CD8-positive, alpha-beta memory T cell (primary cell): ENCODE data around the gene MTCH2. TPM values are rescaled to one million over a fixed set of nuclear protein-coding genes. Genes with fewer than 3 reads are reported as not detected.
A peak's percentile ranks its signal among the peaks of the same experiment; 100 is the strongest.

Experiments
- CTCF ChIA-PET: fragments of 350-600 bp; sonication (Branson Sonifier 250); formaldehyde crosslinking; loops from one replicate; lab custom pipeline; 2021; ENCODE audit warnings: antibody characterized with exemption; lab: Charles Lee
- POLR2A ChIA-PET: fragments of 350-600 bp; sonication (Branson Sonifier 250); formaldehyde crosslinking; loops from one replicate; lab custom pipeline; 2021; ENCODE audit warnings: antibody characterized with exemption; lab: Charles Lee
- DNase-seq, 5 donors: peaks; one replicate each; pipeline versions ENCODE4 v3.0.0 to v3.0.0-alpha.2; 2020 to 2022; ENCODE audit warnings: mixed read lengths in 1 of 5
- H3K27ac ChIP-seq: one replicate; pipeline ENCODE4 v1.7.0; 2013; ENCODE audit warnings: low read depth, mild to moderate bottlenecking, low read length, moderate library complexity
- H3K27me3 ChIP-seq: 2 replicates; pipeline ENCODE4 v1.7.0; 2013; ENCODE audit warnings: low read length, mild to moderate bottlenecking; ENCODE audit not compliant: insufficient read depth, poor library complexity, severe bottlenecking
- H3K36me3 ChIP-seq: 2 replicates; pipeline ENCODE4 v1.7.0; 2013; ENCODE audit warnings: mild to moderate bottlenecking, low read length, moderate library complexity; ENCODE audit not compliant: insufficient read depth
- H3K4me1 ChIP-seq: 2 replicates; pipeline ENCODE4 v1.7.0; 2013; ENCODE audit warnings: mild to moderate bottlenecking, low read length, moderate library complexity; ENCODE audit not compliant: insufficient read depth
- H3K4me3 ChIP-seq: 2 replicates; pipeline ENCODE4 v1.7.0; 2013; ENCODE audit warnings: mild to moderate bottlenecking, low read length
- H3K9me3 ChIP-seq: 2 replicates; pipeline ENCODE4 v1.7.0; 2013; ENCODE audit warnings: mild to moderate bottlenecking, low read length
- H3K27ac Mint-ChIP-seq, 8 donors: one replicate each; pipeline ENCODE4 v1.8.0; 2020 to 2021; ENCODE audit warnings: mixed read lengths in 8 of 8, mild to moderate bottlenecking in 6 of 8, inconsistent platforms in 3 of 8, moderate library complexity in 3 of 8
- H3K27me3 Mint-ChIP-seq, 2 donors: one replicate each; pipeline ENCODE4 v1.8.0; 2020 to 2021; ENCODE audit warnings: mixed read lengths in 2 of 2, mild to moderate bottlenecking in 1 of 2, moderate library complexity in 1 of 2
- H3K36me3 Mint-ChIP-seq, 3 donors: one replicate each; pipeline ENCODE4 v1.8.0; 2020 to 2021; ENCODE audit warnings: mixed read lengths in 3 of 3, inconsistent platforms in 1 of 3, mild to moderate bottlenecking in 1 of 3
- H3K4me1 Mint-ChIP-seq, 3 donors: one replicate each; pipeline ENCODE4 v1.8.0; 2020 to 2021; ENCODE audit warnings: mixed read lengths in 3 of 3, inconsistent platforms in 1 of 3, mild to moderate bottlenecking in 1 of 3
- H3K4me3 Mint-ChIP-seq, 7 donors: one replicate each; pipeline ENCODE4 v1.8.0; 2020 to 2021; ENCODE audit warnings: mixed read lengths in 7 of 7, mild to moderate bottlenecking in 6 of 7, moderate library complexity in 4 of 7, inconsistent platforms in 2 of 7
- H3K9me3 Mint-ChIP-seq, 5 donors: one replicate each; pipeline ENCODE4 v1.8.0; 2020 to 2022; ENCODE audit warnings: mixed read lengths in 5 of 5, mild to moderate bottlenecking in 3 of 5, moderate library complexity in 2 of 5, inconsistent platforms in 1 of 5
- polyA plus RNA-seq: library from polyadenylated mRNA; unstranded; fragments of 300-500 nt; fragmentation: Illumina TruSeq; gene quantifications from one replicate; pipeline ENCODE4 v1.2.3, GENCODE V29; 2021
- total RNA-seq, 2 experiments: library from RNA; stranded (reverse); gene quantifications; one replicate each; pipeline ENCODE4 v1.2.3, GENCODE V29; 2021

The MTCH2 gene
- total and polyA plus RNA-seq, 3 experiments from 2014 or later, result 63.7 to 131 (median 124) TPM

DNA sequence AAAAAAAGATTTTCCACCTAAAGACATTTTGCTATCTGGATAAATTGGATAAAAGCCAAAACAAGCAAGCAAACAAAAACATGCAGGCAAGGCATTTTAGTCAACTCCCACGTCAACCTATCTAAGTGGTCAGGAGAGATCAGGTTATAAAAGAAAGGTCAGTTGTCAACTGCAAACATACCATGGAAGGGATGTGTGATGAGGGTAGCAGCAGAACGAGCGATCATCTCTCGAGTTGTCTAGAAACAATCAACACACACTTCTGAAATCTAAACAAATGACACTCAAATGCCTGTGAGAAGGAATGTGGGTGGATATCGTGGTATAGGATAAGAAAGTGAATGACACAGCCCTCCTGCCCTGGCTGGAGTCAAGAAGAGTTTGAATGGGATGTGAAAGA is 10.9 kb downstream of the MTCH2 start:
- Mint-ChIP-seq H3K9me3 (no peaks in the 10 kb centered on the region), H3K4me3 (no peak overlapping the region), H3K36me3 (peaks cover 10 to 76% (median 27%) of the 10 kb centered on the region in 3 donors), H3K27me3 (no peaks in the 10 kb centered on the region), H3K27ac (no peak overlapping the region), H3K4me1 (no peaks in the 10 kb centered on the region)
- ChIA-PET CTCF (no interaction called here), POLR2A (interaction anchor here (0.6 kb wide), 1 partner anchor 26 kb away, joined by 6 read pairs; no protein-coding TSS in a partner anchor)
- no peak for DNase-seq
- Histone ChIP-seq H3K4me3 (no peak overlapping the region), H3K27ac (no peak overlapping the region), H3K27me3 (no peaks in the 10 kb centered on the region), H3K9me3 (no peaks in the 10 kb centered on the region), H3K4me1 (no peaks in the 10 kb centered on the region), H3K36me3 (peaks cover 34% of the 10 kb centered on the region)

DNA sequence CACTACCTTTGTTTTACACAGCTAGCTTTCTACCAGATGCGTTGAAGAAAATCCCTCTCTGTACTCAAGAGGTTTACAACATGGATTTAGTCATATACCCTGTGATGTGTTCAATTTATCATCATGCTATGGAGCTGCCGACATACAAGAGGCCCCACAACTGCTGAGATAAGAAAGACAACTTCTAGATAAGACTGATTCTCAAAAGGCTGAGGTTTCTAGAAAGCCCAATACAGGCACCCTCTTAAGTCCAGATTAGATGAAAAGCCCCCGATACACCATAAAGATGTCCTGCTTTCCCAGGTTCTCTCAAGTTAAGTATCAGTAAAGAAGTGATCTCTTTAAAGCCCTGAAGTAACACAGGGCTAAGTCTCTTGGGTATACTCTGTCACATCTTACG is 14.3 kb downstream of the MTCH2 start:
- H3K27me3 ChIP-seq, result no peaks in the 10 kb centered on the region
- DNase-seq, result no peak
- H3K4me3 Mint-ChIP-seq, result no peak overlapping the region
- ChIA-PET POLR2A (no interaction called here), CTCF (no interaction called here)
- peaks cover 10 to 81% (median 25%) of the 10 kb centered on the region in 3 donors for H3K36me3 Mint-ChIP-seq
- no peaks in the 10 kb centered on the region for H3K4me1 ChIP-seq
- peaks cover 24% of the 10 kb centered on the region for H3K36me3 ChIP-seq
- H3K9me3 ChIP-seq, result no peaks in the 10 kb centered on the region
- no peak overlapping the region for H3K27ac Mint-ChIP-seq
- H3K27ac ChIP-seq, result no peak overlapping the region
- no peak overlapping the region for H3K4me3 ChIP-seq
- no peaks in the 10 kb centered on the region for H3K9me3 Mint-ChIP-seq
- no peaks in the 10 kb centered on the region for H3K4me1 Mint-ChIP-seq
- H3K27me3 Mint-ChIP-seq, result no peaks in the 10 kb centered on the region

DNA sequence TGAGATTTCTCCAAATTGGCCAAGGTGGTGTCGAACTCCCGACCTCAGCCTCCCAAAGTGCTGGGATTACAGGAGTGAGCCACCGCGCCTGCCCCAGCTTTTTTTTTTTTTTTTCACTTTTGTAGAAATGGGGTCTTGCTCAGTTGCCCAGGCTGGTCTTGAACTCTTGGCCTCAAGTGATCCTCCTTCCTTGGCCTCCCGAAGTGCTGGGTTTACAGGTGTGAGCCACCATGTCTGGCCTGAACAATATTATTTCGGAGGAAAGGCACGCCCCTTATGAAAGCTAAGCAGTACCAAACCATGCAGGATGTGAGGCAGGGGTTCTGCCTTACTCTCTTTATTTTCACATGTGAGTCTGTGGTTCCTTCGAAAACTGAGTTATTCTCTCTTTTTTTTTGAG is 16.1 kb downstream of the MTCH2 start:
- no peaks in the 10 kb centered on the region for H3K27me3 Mint-ChIP-seq
- H3K36me3 Mint-ChIP-seq, result peaks cover 4 to 87% (median 23%) of the 10 kb centered on the region in 3 donors
- ChIA-PET POLR2A (no interaction called here), CTCF (no interaction called here)
- Histone ChIP-seq H3K36me3 (peaks cover 39% of the 10 kb centered on the region), H3K27me3 (no peaks in the 10 kb centered on the region), H3K4me1 (no peaks in the 10 kb centered on the region), H3K27ac (no peak overlapping the region), H3K9me3 (no peaks in the 10 kb centered on the region), H3K4me3 (no peak overlapping the region)
- no peaks in the 10 kb centered on the region for H3K4me1 Mint-ChIP-seq
- no peak for DNase-seq
- H3K27ac Mint-ChIP-seq, result peak overlapping the region in 1 of 8 donors; percentile 38
- H3K4me3 Mint-ChIP-seq, result no peak overlapping the region
- no peaks in the 10 kb centered on the region for H3K9me3 Mint-ChIP-seq

DNA sequence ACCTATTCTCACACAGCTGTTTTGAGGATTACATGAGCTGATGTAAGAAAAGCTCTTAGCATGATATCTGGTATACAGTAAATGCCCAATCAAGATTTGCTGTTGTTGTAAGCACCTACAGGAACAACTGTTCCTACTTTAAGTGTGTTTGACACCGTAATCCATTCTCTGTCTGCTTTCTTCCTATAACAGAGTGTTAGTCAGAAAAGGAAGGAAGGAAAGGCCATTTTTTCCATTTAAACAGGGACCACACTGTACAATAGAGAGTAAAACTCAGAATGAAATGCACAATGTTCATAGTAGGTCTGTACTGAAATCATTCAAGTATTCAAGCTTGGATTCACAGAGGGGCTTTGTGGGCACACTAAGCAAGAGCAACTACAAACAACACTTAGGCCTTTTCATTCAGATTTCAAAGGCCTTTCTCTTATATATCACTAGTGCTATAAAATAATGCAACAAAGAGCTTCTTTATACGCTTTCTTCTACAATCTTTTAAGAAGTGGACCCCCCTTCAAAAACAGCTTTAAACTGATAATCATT is 21.5 kb downstream of the MTCH2 start:
- Mint-ChIP-seq H3K27me3 (no peaks in the 10 kb centered on the region), H3K4me1 (no peaks in the 10 kb centered on the region), H3K4me3 (no peak overlapping the region), H3K27ac (no peak overlapping the region), H3K9me3 (no peaks in the 10 kb centered on the region), H3K36me3 (peaks cover 4 to 68% (median 10%) of the 10 kb centered on the region in 3 donors)
- Histone ChIP-seq H3K4me3 (no peak overlapping the region), H3K27me3 (no peaks in the 10 kb centered on the region), H3K4me1 (no peaks in the 10 kb centered on the region), H3K9me3 (no peaks in the 10 kb centered on the region), H3K36me3 (peaks cover 27% of the 10 kb centered on the region), H3K27ac (no peak overlapping the region)
- CTCF ChIA-PET, result interaction anchor here (1.2 to 1.3 kb wide), 2 partner anchors 12 to 14 kb away, joined by 3 to 4 read pairs; no protein-coding TSS in a partner anchor
- no peak for DNase-seq
- POLR2A ChIA-PET, result no interaction called here

GRCh38 chr11:47617417-47617809 is 24.9 kb downstream of the MTCH2 start:
- H3K4me1 ChIP-seq, result no peaks in the 10 kb centered on the region
- H3K36me3 ChIP-seq, result peaks cover 22% of the 10 kb centered on the region
- no peak for DNase-seq
- H3K27ac ChIP-seq, result no peak overlapping the region
- Mint-ChIP-seq H3K36me3 (peaks cover 0 to 46% (median 8%) of the 10 kb centered on the region in 3 donors), H3K4me1 (peaks cover 0 to 3% (median 0%) of the 10 kb centered on the region in 3 donors), H3K27me3 (no peaks in the 10 kb centered on the region), H3K9me3 (no peaks in the 10 kb centered on the region), H3K4me3 (no peak overlapping the region), H3K27ac (peak overlapping the region in 3 of 8 donors; percentile 6 to 48 (median 32))
- H3K27me3 ChIP-seq, result no peaks in the 10 kb centered on the region
- H3K9me3 ChIP-seq, result no peaks in the 10 kb centered on the region
- ChIA-PET POLR2A (no interaction called here), CTCF (interaction anchor here (1.2 kb wide), 1 partner anchor 12 kb away, joined by 3 read pairs; no protein-coding TSS in a partner anchor)
- no peak overlapping the region for H3K4me3 ChIP-seq

GRCh38 chr11:47616726-47617416 is 25.5 kb downstream of the MTCH2 start:
- CTCF ChIA-PET, result interaction anchor here (1.2 kb wide), 1 partner anchor 11 kb away, joined by 3 read pairs; no protein-coding TSS in a partner anchor
- Histone ChIP-seq H3K36me3 (peaks cover 17% of the 10 kb centered on the region), H3K4me1 (no peaks in the 10 kb centered on the region), H3K27ac (no peak overlapping the region), H3K4me3 (no peak overlapping the region), H3K9me3 (no peaks in the 10 kb centered on the region), H3K27me3 (no peaks in the 10 kb centered on the region)
- peaks cover 0 to 41% (median 8%) of the 10 kb centered on the region in 3 donors for H3K36me3 Mint-ChIP-seq
- POLR2A ChIA-PET, result no interaction called here
- peak overlapping the region in 3 of 8 donors; percentile 6 to 48 (median 27) for H3K27ac Mint-ChIP-seq
- peaks cover 0 to 3% (median 0%) of the 10 kb centered on the region in 3 donors for H3K4me1 Mint-ChIP-seq
- no peaks in the 10 kb centered on the region for H3K27me3 Mint-ChIP-seq
- no peak for DNase-seq
- H3K4me3 Mint-ChIP-seq, result no peak overlapping the region
- no peaks in the 10 kb centered on the region for H3K9me3 Mint-ChIP-seq

DNA sequence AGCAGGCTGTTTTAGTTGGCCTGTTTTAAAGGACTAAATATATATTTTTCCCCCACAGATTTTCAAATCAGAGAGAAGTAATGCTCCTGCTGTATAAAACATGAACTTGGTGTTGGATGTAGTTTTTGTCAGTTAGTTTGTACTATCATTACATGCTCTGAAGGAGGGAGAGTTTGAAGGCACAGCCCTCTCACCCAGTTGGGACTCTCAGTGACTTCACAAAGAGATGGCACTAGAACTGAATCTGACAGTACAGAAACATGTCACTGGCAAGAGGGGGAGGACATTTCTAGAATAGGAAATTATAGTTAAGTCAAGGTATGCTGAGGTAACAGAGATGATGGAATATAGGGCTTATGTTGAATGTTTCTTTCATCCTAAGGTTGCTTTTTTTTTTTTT is 27.1 kb downstream of the MTCH2 start:
- no peaks in the 10 kb centered on the region for H3K9me3 Mint-ChIP-seq
- no peaks in the 10 kb centered on the region for H3K27me3 ChIP-seq
- H3K36me3 ChIP-seq, result peaks cover 8% of the 10 kb centered on the region
- H3K36me3 Mint-ChIP-seq, result peaks cover 0 to 31% (median 10%) of the 10 kb centered on the region in 3 donors
- H3K9me3 ChIP-seq, result no peaks in the 10 kb centered on the region
- no peak overlapping the region for H3K4me3 Mint-ChIP-seq
- H3K27me3 Mint-ChIP-seq, result no peaks in the 10 kb centered on the region
- H3K27ac ChIP-seq, result no peak overlapping the region
- H3K4me1 ChIP-seq, result no peaks in the 10 kb centered on the region
- H3K4me3 ChIP-seq, result no peak overlapping the region
- no peak for DNase-seq
- H3K4me1 Mint-ChIP-seq, result peaks cover 0 to 3% (median 0%) of the 10 kb centered on the region in 3 donors
- H3K27ac Mint-ChIP-seq, result peak overlapping the region in 2 of 8 donors; percentile 36 to 45
- ChIA-PET POLR2A (no interaction called here), CTCF (no interaction called here)

DNA sequence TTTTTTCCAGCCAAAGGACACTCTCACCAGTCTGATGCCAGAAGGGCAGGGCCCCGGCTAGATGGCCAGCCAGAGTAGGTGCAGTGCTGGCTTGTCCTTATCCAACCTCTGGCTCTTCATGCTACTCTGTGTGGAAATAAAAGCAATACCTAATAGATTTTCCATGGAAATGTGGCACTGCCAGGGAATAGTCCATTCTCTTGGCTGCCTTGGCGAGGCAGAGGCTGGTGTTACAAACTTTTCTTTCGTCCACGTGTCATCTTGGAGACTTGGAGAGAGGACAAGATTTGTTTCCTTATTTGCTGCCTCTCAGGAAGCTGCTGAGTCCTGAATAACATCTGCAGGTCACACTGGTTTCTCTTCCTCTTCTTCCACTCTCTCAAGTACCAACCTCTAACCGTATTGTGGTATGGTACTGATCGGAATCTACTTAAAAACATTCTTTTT is 31.0 kb downstream of the MTCH2 start:
- Mint-ChIP-seq H3K9me3 (no peaks in the 10 kb centered on the region), H3K4me1 (peaks cover 0 to 3% (median 0%) of the 10 kb centered on the region in 3 donors), H3K27me3 (no peaks in the 10 kb centered on the region), H3K27ac (no peak overlapping the region), H3K36me3 (peaks cover 5 to 11% (median 9%) of the 10 kb centered on the region in 3 donors), H3K4me3 (no peak overlapping the region)
- ChIA-PET CTCF (no interaction called here), POLR2A (no interaction called here)
- Histone ChIP-seq H3K27ac (no peak overlapping the region), H3K9me3 (no peaks in the 10 kb centered on the region), H3K4me3 (no peak overlapping the region), H3K36me3 (no peaks in the 10 kb centered on the region), H3K27me3 (no peaks in the 10 kb centered on the region), H3K4me1 (no peaks in the 10 kb centered on the region)
- DNase-seq, result no peak
